HG03135 (cell line): ENCODE measurements around the gene SLC8A1.

Experiments
- ATAC-seq: cut with Tn5 transposase; IDR thresholded peaks from one replicate; pipeline ENCODE4 v1.9.1; 2021; ENCODE audit warnings: mild to moderate bottlenecking, moderate library complexity; ENCODE audit not compliant: unreplicated experiment

Gene SLC8A1

DNA sequence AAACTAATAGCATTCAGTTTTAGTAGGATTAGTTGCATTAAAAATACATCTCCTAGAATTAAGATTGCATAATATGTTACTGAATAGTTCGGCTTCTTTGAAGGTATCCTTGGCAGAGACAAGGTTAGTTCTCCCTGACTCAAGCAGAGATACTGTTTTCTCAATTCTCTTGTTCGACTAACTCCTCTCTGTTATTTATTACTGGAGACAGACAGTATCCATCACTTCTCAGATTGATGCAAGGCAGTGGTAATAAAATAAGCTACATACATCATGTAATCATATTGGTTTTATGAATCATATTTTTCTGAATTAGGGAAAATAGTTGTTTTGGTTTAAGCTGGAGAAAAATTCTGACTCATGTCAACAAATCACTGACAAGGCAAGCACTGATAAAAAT lies 134.8 kb downstream of the SLC8A1 start:
- ATAC-seq: no peak

DNA sequence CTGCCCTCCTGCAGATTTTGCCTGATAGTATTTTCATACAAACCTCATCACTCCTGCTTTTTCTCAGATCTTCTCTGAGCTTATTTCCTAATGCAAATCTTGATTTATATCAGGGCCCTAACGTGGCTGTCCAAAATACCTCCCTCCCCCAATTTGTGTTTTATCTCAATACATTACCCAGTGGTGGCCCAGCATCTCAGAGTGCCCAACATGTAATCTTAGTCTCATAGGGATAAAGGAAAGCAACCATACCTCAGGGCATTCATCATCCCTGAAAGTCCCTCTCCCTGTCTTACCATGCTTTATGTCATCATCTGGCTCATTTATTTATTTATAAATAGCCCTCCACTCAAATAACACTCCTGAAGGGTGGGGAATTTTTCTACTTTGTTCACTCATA lies 135.3 kb downstream of the SLC8A1 start:
- ATAC-seq: no peak

DNA sequence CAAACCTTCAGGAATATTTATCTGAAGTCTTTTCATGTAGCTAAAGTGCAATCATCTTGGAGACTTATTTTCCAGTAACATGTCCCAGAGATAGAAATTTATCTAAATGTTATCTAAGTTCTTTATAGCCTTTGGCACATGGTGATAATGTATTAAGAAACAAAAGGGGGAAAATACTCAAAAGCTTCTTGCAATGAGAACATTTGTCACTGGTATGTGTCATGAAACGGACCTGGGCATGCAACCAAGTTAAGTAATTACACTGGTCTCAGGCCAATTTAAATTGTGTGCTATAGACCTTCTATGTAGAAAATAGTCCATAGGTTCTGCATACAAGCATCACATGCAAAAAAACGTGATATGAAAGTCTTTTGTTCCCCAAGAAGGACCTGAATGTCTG lies 136.2 kb downstream of the SLC8A1 start:
- ATAC-seq: no peak

DNA sequence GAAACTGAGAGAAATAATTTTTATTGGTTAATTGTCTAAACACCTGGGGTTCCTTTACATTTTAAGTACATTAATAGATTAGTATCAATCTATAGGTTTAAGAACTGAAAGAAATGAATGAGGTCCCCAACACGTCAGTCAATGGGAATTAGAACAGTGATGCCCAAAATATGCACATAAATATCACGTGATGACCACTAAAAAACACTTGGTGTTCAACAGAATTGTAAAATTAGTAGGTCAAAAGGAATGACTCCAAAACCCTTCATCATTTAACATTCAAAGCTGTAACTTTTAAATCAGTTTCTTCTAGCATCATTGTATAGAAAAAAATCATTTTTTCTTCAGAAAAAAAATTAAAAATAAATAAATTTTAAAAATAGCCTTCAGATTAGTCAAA lies 140.9 kb downstream of the SLC8A1 start:
- ATAC-seq: no peak

DNA sequence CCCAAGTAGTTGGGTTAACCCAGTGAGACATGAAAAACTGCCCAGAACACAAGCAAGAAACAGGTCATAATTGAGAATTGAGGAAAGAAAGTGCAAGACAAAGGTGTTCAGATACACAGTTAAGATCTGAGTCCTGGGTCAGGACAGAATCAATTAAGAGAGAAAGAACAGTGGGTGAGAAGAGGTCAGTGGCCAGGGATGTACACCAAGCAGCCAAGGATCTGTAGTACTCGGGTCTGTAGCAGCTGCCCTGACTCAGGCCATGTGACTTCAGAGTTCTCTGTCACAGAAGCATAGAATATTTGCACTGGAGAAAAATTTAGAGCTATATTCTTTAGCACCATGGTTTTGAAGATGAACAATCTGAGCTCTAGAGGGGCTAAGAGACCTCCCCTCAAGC lies 141.6 kb downstream of the SLC8A1 start:
- no peak for ATAC-seq

DNA sequence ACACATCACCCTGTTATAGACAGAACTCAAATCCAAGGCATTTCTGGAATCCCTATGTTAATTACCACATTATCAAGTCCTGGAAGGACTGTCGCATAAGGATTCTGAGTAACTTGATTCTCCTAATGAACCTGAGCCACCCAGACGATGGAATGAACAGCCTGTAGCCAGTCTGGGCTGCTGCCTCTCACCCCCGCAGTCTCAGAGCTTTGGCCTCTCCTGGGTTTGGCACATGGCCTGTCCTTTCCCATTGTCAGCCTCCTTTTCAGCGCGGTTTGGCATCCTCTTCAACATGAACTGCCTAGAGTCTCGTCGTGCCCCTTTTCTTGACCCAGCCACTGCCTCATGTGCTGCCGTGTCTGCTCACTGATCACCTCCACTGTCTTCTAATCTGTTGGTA lies 147.6 kb downstream of the SLC8A1 start:
- no peak for ATAC-seq

DNA sequence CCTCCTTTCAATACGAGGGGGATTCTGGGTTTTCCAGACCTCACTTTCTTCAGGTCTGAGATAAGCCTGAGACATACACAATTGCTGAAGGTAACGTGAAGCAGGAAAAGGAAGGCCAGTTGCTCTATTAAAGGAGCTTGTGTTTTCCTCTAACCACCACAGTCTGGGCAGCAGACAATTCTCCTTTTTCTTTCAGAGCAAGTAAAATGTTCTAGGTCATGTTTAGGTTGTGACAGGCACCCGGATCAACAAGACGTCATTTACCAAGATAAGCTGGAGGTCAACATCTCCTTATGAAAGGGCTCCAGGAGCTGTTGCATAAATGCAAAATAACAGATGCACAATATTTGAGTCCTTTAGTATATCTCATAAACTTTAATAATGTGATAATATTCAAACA lies 148.1 kb downstream of the SLC8A1 start:
- ATAC-seq: no peak

DNA sequence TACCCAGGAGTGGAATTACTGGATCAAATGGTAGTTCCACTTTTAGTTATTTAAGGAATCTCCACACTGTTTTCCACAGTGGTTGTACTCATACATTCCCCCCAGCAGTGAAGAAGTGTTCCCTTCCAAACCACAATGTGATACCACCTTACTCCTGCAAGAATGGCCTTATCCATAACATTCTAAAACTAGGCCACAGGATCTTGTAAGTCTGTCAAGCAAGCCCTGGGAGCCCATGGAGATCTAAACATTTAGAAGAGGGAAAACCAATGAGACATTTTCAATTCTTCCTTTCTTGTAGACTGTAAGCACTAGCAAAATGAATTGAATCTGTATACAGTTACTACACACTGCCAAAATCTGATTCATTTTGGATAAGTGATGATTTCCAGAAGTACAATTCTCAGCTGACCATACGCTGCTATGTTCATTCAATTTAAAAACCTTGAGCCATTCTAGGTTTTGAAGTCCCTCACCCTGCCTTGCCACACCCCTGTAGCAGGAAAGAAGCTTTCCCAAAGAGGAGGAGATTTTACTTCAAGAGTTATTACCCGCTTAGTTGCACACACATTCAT lies 149.1 kb downstream of the SLC8A1 start:
- ATAC-seq: no peak

DNA sequence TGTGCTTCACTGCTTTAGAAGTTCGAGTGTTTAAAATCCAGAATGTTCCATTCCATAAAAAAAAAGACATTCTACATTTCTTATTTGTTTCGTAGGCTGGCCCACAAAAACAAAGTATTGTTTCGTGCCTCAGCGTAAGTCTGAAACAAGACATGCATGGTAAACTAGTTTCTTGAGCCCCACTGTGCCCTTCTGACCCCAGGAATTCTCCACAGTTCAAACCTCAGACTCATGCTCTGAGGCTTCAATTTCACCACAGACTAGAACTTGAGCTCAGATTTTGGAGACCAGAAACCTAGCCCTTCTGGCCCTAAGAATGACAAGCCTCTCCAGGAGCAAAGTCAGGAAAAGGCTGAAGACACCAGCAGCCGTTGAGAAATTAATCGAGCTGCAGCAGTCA lies 151.5 kb downstream of the SLC8A1 start:
- ATAC-seq: no peak

DNA sequence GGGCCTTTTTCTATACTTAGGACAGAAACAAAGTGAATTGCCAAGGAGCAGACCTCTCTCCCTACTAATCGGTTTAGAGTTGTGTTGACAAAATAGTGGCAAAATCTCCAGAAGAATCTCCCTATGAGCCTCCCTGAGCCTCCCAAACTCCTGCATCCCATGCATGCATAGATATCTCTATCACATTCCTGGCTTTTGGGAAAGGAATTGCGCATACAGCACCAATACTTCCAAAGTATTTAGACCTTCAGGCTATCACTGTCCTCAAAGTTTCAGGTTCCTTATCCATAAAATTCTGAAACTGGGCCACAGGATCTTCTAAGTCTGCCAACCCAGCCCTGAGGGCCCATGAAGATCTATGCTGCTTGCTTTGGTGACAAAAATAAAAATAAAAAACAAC lies 152.1 kb downstream of the SLC8A1 start:
- no peak for ATAC-seq

DNA sequence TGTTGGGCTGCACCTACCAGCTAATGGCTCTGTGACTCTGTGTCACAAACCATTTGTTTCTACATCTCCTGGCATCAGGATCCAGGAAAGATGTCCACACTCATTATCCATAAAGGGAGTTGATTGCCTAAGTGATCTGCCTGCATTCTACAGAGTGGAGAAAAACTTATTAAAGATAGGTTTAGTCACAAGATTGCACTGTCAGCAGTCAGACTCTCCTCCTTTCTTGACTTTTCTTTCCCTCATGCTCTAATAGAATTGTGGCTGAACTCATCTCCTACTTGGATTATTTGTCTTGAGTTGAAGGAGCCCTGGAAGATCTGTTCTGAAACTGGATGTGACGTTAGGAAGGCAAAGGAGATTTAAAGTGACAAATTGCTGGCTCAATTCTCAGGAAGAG lies 152.7 kb downstream of the SLC8A1 start:
- no peak for ATAC-seq

DNA sequence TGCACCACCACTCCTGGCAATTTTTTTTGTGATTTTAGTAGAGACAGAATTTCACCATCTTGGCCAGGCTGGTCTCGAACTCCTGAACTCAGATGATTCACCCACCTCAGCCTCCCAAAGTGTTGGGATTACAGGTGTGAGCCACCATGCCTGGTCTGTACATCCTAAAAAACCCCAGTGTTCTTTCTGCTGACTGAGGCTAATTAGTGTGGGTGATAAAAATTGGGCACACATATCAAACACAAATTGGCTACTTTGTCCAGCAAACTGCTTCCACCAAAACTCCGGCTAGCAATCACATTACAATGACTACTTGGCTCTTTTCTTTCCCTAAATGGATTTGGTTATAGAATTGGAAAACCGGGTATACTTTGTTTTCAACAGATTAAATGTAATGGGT lies 153.9 kb downstream of the SLC8A1 start:
- ATAC-seq: no peak

DNA sequence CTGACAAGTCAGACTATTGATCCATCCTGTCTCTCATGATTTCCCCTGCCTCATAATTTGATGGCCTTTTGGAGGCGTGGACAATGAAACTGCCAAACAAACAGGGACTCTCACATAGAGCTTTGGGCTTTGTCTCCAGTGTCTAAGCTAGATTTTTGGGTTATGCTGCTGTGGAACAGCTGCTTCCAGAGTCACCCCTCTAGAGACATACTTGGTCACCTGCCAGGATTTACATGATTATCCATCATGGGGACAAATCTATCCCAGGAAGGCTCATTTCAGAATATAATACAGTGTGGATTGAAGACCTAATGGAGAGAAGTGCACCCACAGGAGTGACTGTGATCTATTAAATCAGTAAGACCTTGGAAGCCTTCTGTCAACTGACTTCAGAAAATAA lies 159.6 kb downstream of the SLC8A1 start:
- ATAC-seq: no peak

DNA sequence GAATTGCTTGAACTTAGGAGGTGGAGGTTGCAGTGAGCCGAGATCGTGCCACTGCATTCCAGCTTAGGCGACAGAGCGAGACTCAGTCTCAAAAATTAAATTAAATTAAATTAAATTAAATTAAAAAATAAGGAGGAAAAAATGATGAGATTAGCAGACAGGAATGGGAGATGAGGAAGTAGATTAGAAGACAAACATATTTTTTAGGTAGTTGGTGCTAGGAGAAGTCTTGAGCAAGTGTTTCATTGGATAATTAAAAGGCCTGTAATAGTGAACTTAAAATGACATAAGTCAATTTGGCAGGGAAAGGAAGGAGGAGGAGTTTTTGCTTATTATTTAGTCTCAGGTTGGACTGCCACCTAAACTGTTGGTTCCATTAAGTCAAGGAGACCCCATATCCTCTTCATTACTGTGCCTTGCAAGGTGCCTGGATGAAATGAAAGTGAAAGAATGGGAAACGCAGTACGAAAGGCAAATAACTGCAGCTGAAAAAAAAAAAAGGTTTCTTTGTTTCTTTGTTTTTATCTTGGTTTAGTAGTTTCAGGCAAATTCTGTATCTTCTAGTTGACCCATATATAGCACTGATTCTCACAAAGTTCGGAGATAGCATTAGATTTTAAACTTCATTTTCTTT lies 162.0 kb downstream of the SLC8A1 start:
- no peak for ATAC-seq

DNA sequence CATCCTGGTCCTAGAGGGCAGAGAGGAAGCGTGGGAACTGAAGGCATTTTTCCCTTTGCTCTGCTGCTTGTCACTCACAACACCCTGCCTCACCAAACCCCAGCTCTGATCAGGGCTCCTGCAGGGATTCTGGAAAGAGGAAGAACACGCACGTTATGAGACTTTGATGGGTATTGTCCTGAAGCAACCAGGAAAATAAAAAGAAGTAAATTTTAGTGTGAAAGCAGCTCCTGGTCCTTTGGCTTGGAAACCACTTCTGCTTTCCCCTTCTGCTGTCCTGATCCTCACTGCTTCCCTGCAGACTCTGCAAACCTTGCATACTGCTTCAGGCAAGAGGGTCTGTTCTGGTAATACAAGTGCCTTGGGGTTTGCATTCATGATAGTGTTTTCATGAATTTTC lies 164.1 kb downstream of the SLC8A1 start:
- no peak for ATAC-seq

DNA sequence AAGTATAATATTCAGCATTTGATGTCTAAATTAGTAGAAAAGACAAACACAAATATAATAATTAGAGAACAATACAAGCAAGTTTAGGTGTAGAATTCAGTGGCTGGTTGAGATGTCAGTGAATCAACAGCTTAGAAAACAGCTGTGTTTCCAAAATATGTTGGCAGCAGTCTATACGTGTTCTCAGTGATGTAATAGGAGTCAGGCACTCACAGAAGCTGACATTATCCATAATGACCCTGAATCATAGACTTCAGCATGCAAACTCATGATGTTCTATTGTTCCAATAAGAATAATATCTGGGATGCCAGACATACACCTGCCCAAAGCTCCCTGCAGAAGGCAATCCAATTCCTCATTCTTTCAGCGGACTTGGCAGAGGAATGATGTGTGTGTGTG lies 164.7 kb downstream of the SLC8A1 start:
- ATAC-seq: no peak

DNA sequence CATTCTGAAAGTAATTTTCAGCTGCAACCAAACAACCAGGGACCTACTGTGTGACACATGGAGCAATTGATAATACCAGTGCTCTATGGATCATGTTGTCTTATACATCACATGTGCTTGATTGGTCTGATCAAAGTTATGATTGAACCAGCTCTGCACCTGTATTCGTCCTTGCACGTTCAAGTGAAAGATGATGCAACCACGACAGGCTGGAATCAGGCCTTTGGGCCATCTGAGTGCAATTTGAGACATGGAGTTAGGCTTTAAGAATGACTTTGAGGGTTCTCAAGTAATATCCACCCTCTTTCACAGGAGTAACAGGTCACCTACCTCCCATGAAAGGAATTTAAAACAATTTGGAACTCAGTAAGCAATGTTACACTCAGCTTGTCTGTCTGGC lies 165.2 kb downstream of the SLC8A1 start:
- no peak for ATAC-seq

DNA sequence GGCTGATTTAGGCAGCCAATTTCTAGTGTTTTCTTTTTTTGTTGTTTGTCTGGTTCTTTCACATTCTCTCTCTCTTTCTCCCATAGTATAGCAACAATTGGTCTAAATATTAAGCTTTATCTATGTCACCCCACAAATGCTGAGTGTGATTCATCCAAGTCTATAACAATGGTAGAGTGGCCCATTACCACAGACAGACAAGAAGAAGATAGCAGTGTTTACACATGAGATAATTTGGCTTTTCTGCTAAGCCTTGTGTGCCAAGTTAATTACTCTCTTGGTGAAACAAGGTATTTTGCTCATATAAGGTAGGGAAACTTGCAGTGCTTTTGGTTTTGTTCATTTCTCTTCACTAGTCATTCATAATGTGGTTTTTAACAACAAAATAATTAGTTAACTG lies 166.5 kb downstream of the SLC8A1 start:
- no peak for ATAC-seq

DNA sequence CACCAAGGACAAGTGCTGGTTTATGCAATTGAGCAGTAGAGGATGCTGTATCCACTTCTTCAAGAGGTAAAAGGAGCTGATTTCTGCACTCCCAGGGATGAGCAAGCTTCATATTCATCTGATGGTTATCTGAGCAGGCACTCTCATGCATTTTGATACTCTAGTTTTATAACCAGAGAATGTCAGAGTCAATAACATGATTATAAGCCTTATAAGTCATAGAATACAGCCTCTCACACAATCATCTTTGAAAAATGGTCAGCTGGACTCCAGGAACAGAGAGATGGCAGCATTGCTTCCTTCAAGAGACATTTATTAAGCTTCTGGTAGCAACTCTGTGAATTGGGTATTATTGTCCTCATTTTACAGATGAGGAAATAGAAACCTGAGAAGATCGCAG lies 167.1 kb downstream of the SLC8A1 start:
- no peak for ATAC-seq

DNA sequence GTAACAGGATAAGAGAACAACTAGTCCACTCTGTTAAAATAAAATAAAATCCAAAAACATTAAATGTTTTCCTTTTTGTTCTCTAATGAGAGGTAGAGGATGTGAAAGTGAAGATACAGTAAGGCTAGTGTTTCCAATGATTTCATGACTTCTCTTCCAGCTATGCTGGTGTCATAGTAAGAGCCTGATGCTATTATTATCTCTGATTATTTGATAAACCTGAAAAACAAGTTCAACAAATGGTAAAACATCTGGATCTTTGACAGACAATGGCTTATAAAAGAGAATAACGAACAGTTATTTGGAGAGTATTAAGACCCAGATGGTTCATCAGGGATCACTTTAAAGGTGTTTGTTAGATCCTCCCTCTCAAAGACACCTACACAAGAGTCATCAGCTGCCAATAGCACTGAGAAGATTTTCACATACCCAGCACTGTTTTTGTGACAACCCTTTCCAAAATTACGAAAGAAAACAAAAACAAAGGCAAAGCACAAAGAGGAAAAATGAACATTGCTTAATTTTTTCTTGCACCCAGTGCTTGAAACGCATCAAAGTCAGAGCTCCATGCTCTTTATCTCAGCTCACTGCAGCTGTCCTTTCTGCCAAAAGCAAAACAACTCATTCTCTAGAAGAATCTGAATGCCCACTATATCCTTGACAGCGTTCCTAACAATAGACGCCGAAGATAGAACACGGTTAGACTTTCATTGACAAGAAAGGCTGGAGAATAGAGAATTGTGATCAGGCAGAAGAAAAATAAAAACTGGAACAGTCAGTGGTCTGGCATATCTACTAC lies 168.6 kb downstream of the SLC8A1 start:
- ATAC-seq: no peak

DNA sequence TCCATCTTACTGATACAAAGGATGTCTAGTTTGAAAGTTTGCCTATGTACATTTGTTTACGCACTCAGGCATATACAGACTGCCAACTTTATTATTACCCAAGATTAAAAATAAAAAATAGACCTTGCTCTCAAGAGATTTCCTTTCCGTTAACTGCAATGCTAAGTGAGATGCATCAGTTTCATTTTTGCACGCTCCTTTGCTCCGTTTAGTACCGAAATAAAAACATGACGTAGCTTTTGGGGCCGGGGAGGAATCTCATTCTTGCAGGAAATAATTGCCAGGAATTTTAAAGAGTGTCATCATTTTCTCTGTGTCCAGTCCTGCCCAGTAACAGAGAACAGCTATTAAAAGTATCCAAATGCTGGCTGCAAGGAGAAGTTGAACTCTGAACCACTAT lies 169.5 kb downstream of the SLC8A1 start:
- no peak for ATAC-seq
